ENCODE data around the gene NOP14.

DNA sequence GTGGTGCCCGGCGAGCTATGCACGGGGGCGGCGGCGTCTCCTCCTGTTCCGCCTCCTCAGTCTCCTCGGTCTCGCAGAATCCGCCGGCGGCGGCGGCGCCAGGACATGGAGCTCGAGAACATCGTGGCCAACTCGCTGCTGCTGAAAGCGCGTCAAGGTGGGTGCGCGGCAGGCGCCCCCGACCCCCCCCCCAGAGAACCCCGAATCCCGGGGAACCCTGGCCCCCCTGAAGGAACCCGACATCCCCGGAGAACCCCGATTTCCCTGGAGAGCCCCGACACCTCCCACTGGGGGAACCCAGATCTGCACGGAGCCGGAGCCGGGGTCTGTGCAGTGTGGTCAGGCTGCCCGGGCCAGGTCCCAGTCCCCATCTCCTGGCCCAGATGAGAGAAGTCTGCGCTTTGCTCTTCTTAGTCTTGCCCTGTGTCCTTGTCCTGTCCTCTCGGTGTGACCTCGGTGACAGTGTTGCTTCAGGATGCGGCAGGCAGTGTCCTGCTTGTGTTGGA is 813 bp upstream of the NOP14 start:
- TF ChIP-seq CTCF (IDR thresholded peaks at IDR 0.05), result peak in 1 of 6 experiments; percentile 3
- no peak for TF ChIP-seq EP300 (IDR thresholded peaks at IDR 0.05)
- TF ChIP-seq POLR2A (IDR thresholded peaks at IDR 0.05), result no peak
- TF ChIP-seq POLR2AphosphoS5 (IDR thresholded peaks at IDR 0.05), result no peak

Measured in upper lobe of left lung (tissue), 4 donors.